Lower lobe of right lung (tissue), 2 donors: Measurements from ENCODE around the gene ATG5. TPM values are rescaled to one million over a fixed set of nuclear protein-coding genes. Genes with fewer than 3 reads are reported as not detected.
"Not testable (repeated sequence)": the region's sequence is repeated elsewhere in the genome, so short reads cannot be mapped to it uniquely, and the experiment has no call there.

Experiments
- ATAC-seq, 2 donors: fragments of 200-7000 bp; cut with Tn5 transposase; one replicate each; pipeline ENCODE4 v1.9.1; 2020 to 2022; ENCODE audit warnings: mild to moderate bottlenecking in 2 of 2, moderate library complexity in 2 of 2
- DNase-seq: peaks from one replicate; pipeline ENCODE4 v3.0.0-alpha.2; 2020
- H3K27ac ChIP-seq: fragments of 200-600 bp; one replicate; pipeline ENCODE4 v1.8.0; 2022
- H3K27me3 ChIP-seq: fragments of 200-600 bp; one replicate; pipeline ENCODE4 v1.8.0; 2022; ENCODE audit warnings: low read depth
- H3K36me3 ChIP-seq: fragments of 200-600 bp; one replicate; pipeline ENCODE4 v1.8.0; 2022; ENCODE audit warnings: mild to moderate bottlenecking
- H3K4me1 ChIP-seq: fragments of 200-600 bp; one replicate; pipeline ENCODE4 v1.8.0; 2022
- H3K4me3 ChIP-seq: fragments of 200-600 bp; one replicate; pipeline ENCODE4 v1.8.0; 2022; ENCODE audit warnings: mild to moderate bottlenecking
- H3K9me3 ChIP-seq: fragments of 200-600 bp; one replicate; pipeline ENCODE4 v1.8.0; 2022
- intact Hi-C: fragments of 100-400 bp; cut with DNase I; formaldehyde crosslinking; loops from one replicate; pipeline ENCODE4 v1.11.0; 2022
- total RNA-seq: library from RNA; stranded (reverse); fragmentation: NEBNext Ultra II Directional; extraction: Animal tissue kit (Norgen Biotek cat#: 25700); gene quantifications from one replicate; pipeline ENCODE4 v1.2.1, GENCODE V29; 2021
- TF ChIP-seq, protein P1 (sequence below): fragments of 200-600 bp; IDR thresholded peaks from one replicate; pipeline ENCODE4 v1.8.0; 2022; ENCODE audit warnings: antibody characterized with exemption, mild to moderate bottlenecking
- donor health status: DM: no; HTN: yes; CAD: no; lungs with severe emphysema.

The ATG5 gene
- total RNA-seq, 1 donor from 2014 or later = 33.6 TPM

DNA sequence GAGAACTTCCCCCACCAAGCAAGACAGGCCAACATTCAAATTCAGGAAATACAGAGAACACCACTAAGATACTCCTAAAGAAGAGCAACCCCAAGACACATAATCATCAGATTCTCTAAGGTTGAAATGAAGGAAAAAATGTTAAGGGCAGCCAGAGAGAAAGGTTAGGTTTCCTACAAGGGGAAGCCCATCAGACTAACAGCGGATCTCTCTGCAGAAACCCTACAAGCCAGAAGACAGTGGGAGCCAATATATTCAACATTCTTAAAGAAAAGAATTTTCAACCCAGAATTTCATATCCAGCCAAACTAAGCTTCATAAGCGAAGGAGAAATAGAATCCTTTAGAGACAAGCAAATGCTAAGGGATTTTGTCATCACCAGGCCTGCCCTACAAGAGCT is 61.1 kb downstream of the ATG5 start:
- H3K36me3 ChIP-seq, intact Hi-C loops, H3K27ac ChIP-seq, ATAC-seq, H3K4me1 ChIP-seq, H3K9me3 ChIP-seq, H3K4me3 ChIP-seq, H3K27me3 ChIP-seq, DNase-seq: not testable (repeated sequence)

DNA sequence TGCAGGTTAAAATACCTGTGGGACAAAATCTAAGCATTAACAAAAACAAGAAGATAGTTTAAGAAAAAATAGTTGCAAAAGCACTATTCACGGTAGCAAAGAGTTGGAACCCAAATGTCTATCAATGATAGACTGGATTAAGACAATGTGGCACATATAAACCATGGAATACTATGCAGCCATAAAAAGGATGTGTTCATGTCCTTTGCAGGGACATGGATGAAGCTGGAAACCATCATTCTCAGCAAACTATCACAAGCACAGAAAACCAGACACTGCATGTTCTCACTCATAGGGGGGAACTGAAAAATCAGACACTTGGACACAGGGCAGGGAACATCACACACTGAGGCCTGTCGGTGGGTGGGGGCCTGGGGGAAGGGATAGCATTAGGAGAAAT is 65.8 kb downstream of the ATG5 start:
- intact Hi-C loops = not testable (repeated sequence)

DNA sequence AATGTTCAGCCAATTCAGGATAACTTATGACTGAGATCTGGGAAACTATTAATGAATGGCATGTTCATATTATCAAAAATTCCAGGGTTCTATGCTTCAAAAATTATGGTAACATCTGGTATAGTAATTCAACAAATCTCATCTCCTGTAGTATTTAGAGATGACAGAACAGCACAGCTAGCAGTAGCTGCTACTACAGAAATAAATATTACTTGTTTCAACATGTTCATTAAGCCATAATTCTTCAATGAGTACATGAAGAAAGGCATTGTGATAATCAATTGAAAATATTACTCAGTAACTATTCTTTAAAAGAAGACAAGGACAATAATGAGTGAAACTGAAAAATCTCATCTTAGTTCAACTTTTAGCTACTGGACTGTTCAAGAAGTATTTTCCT is 66.8 kb downstream of the ATG5 start:
- Histone ChIP-seq H3K4me3 (no peak overlapping the region), H3K27ac (no peak overlapping the region), H3K27me3 (no peaks in the 10 kb centered on the region), H3K9me3 (no peaks in the 10 kb centered on the region), H3K36me3 (no peaks in the 10 kb centered on the region), H3K4me1 (peaks cover 5% of the 10 kb centered on the region)
- TF ChIP-seq, protein P1, sequence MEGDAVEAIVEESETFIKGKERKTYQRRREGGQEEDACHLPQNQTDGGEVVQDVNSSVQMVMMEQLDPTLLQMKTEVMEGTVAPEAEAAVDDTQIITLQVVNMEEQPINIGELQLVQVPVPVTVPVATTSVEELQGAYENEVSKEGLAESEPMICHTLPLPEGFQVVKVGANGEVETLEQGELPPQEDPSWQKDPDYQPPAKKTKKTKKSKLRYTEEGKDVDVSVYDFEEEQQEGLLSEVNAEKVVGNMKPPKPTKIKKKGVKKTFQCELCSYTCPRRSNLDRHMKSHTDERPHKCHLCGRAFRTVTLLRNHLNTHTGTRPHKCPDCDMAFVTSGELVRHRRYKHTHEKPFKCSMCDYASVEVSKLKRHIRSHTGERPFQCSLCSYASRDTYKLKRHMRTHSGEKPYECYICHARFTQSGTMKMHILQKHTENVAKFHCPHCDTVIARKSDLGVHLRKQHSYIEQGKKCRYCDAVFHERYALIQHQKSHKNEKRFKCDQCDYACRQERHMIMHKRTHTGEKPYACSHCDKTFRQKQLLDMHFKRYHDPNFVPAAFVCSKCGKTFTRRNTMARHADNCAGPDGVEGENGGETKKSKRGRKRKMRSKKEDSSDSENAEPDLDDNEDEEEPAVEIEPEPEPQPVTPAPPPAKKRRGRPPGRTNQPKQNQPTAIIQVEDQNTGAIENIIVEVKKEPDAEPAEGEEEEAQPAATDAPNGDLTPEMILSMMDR = no peak
- no peak for DNase-seq
- intact Hi-C loops = no loop called here
- ATAC-seq = no peak

More for the DNA sequence above, 65.8 kb downstream of the ATG5 start:
- not testable (repeated sequence) for H3K4me3 ChIP-seq, ATAC-seq, H3K27me3 ChIP-seq, H3K9me3 ChIP-seq, H3K27ac ChIP-seq, H3K4me1 ChIP-seq, DNase-seq, H3K36me3 ChIP-seq

DNA sequence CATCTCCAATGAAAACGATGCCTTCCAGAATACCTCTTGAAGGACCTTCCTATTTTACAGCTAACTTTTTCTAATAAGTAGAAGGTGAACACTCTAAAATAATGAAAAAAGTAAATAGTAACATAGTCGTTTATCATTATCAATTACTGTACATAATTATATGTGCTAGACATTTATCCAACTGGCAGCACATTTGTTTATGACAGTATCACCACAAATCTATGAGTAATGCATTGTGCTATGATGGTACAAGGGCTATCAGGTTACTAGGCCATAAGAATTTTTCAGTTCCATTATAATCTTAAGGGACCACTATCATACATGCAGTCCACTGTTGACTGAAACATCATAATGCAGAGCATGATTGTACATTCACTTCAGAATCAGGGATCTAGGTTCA is 68.4 kb downstream of the ATG5 start:
- H3K4me3 ChIP-seq = no peak overlapping the region
- DNase-seq (no peak), ATAC-seq (no peak)
- intact Hi-C loops = no loop called here
- H3K4me1 ChIP-seq = peaks cover 5% of the 10 kb centered on the region
- TF ChIP-seq, protein P1 = no peak
- H3K27me3 ChIP-seq = no peaks in the 10 kb centered on the region
- H3K27ac ChIP-seq = no peak overlapping the region
- H3K9me3 ChIP-seq = no peaks in the 10 kb centered on the region
- H3K36me3 ChIP-seq = no peaks in the 10 kb centered on the region

DNA sequence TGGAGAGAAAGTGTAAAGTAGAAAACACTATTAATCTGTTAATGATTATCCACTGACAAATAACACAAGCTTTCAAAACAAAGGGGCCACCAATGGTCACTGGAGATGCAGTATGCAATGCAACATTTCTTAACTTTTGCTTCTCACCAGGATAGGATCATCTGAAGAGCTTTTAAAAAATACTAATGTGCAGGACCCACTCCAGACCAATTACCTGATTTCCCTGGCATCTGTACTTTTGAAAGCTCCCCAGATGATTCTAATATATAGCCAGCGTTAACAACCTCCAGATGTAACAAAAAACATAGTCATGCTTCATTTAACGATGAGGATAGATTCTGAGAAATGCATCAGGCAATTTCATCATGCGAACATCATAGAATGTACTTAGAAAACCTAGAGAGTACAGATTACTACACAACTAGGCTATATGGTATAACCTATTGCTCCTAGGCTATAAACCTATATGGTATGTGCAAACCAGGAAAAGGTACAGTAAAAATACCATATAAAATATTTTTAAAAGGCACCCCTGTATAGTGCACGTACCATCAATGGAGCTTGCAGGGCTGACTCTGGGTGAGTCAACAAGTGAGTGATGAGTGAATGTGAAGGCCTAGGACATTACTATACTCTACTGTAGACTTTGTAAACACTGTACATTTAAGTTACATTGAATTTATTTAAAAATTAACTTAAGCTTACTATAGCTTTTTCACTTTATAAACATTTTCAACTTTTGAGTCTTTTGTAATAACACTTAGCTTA is 69.2 kb downstream of the ATG5 start:
- DNase-seq = no peak
- Histone ChIP-seq H3K4me1 (peaks cover 5% of the 10 kb centered on the region), H3K27me3 (no peaks in the 10 kb centered on the region), H3K4me3 (no peak overlapping the region), H3K27ac (no peak overlapping the region), H3K36me3 (no peaks in the 10 kb centered on the region), H3K9me3 (no peaks in the 10 kb centered on the region)
- no peak for ATAC-seq
- TF ChIP-seq, protein P1 = no peak
- intact Hi-C loops = no loop called here

DNA sequence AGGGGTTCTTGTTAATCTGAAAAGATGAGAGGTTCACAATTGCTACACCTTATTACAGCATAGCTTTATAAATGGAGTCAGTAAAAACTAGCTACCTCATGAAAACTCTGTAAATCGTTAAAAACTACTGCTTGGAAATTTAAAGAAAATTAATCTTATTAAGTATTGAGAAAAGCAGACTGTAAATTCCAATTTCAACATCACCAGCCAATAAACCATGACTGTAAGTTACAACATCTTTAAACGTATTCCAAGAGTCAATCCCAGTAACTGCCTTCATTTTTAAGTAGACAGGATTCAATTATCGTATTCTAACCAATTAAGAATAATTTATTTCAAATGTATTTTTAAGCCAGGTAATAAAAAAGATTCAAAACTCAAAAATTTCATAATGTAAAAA is 70.3 kb downstream of the ATG5 start:
- no peak for DNase-seq
- H3K27me3 ChIP-seq = no peaks in the 10 kb centered on the region
- no peak overlapping the region for H3K4me3 ChIP-seq
- no peaks in the 10 kb centered on the region for H3K9me3 ChIP-seq
- no peaks in the 10 kb centered on the region for H3K36me3 ChIP-seq
- no peak for ATAC-seq
- no peak overlapping the region for H3K27ac ChIP-seq
- H3K4me1 ChIP-seq = no peaks in the 10 kb centered on the region
- intact Hi-C loops = no loop called here
- TF ChIP-seq, protein P1 = no peak
